HCT116 (cell line): ENCODE data around the gene PLK2. TPM values are rescaled to one million over a fixed set of nuclear protein-coding genes. Genes with fewer than 3 reads are reported as not detected.

ENCODE experiments used
- ATAC-seq: fragments of 200-7000 bp; cut with Tn5 transposase; 2 replicates; pipeline ENCODE4 v1.9.1; 2020; ENCODE audit warnings: mild to moderate bottlenecking, moderate library complexity
- BruUV-seq: library from RNA; stranded (reverse); fragments of 400-500 nt; replicated peaks from 2 replicates; lab custom pipeline; 2021; lab: Mats Ljungman, UMichigan
- CTCF ChIA-PET: fragments of 300-600 bp; sonication (Branson Sonifier 250); formaldehyde crosslinking; loops from one replicate; lab custom pipeline; 2021; ENCODE audit warnings: antibody characterized with exemption; lab: Charles Lee
- POLR2A ChIA-PET: fragments of 300-600, 350-600 bp; sonication (Branson Sonifier 250); formaldehyde crosslinking; loops from one replicate; lab custom pipeline; 2021; ENCODE audit warnings: antibody characterized with exemption; lab: Charles Lee
- RAD21 ChIA-PET, 2 experiments: fragments of 300-600 bp; sonication (Branson Sonifier 250); formaldehyde crosslinking; loops; one replicate each; lab custom pipeline; 2023; ENCODE audit warnings: low total read pairs in 2 of 2; ENCODE audit not compliant: uncharacterized antibody in 2 of 2, unreplicated experiment in 2 of 2, low non-redundant PET in 1 of 2; lab: Charles Lee
- DNase-seq: peaks from one replicate; pipeline ENCODE4 v3.0.0-alpha.2; 2010; ENCODE audit warnings: low read depth, low spot score
- H2AFZ ChIP-seq: fragments of 200-600 bp; shearing (Covaris generic), sonication (generic); 2 replicates; pipeline ENCODE4 v1.6.1; 2017; ENCODE audit warnings: low read depth, mixed run types, mixed read lengths, antibody characterized with exemption, low read length; ENCODE audit not compliant: poor library complexity, severe bottlenecking
- H3K27ac ChIP-seq: 2 replicates; pipeline ENCODE4 v1.5.1; 2012; ENCODE audit warnings: low read depth, low read length
- H3K27me3 ChIP-seq: fragments of 200-600 bp; sonication (generic); 2 replicates; pipeline ENCODE4 v1.6.1; 2016; ENCODE audit warnings: mixed run types, low read length, mixed read lengths; ENCODE audit not compliant: insufficient read depth
- H3K36me3 ChIP-seq, 2 experiments: fragments of 200-500 bp in 1 of 2; fragments of 200-600 bp in 1 of 2; sonication (Bioruptor generic) in 1 of 2; sonication (generic) in 1 of 2; 2 replicates each; pipeline versions ENCODE4 v1.5.1 to v1.6.1; 2014 to 2016; ENCODE audit warnings: low read length in 2 of 2, inconsistent platforms in 1 of 2, mixed read lengths in 1 of 2, mixed run types in 1 of 2; ENCODE audit not compliant: insufficient read depth in 2 of 2, control insufficient read depth in 1 of 2
- H3K4me1 ChIP-seq, 2 experiments: fragments of 200-600 bp in 1 of 2; sonication (generic) in 1 of 2; 2 replicates each; pipeline versions ENCODE4 v1.5.1 to v1.6.1; 2012 to 2017; ENCODE audit warnings: low read length in 2 of 2, inconsistent platforms in 1 of 2, mild to moderate bottlenecking in 1 of 2, mixed read lengths in 1 of 2, mixed run types in 1 of 2, moderate library complexity in 1 of 2; ENCODE audit not compliant: insufficient read depth in 2 of 2, control insufficient read depth in 1 of 2
- H3K4me2 ChIP-seq: fragments of 200-600 bp; sonication (generic); 2 replicates; pipeline ENCODE4 v1.6.1; 2017; ENCODE audit warnings: mixed run types, low read length, mixed read lengths
- H3K4me3 ChIP-seq, 2 experiments: fragments of 200-600 bp in 1 of 2; sonication (generic) in 1 of 2; replicated peaks in 1 of 2; 2 replicates each; pipeline ENCODE4 v1.5.1; 2011 to 2016; ENCODE audit warnings: low read length in 2 of 2, control low read depth in 1 of 2, low read depth in 1 of 2, mild to moderate bottlenecking in 1 of 2, mixed read lengths in 1 of 2, mixed run types in 1 of 2
- H3K79me2 ChIP-seq: fragments of 200-600 bp; sonication (generic); 2 replicates; pipeline ENCODE4 v1.6.1; 2017; ENCODE audit warnings: mild to moderate bottlenecking, mixed run types, low read length, moderate library complexity, mixed read lengths; ENCODE audit not compliant: insufficient read depth
- H3K9ac ChIP-seq: fragments of 200-600 bp; sonication (generic); 2 replicates; pipeline ENCODE4 v1.6.1; 2016; ENCODE audit warnings: low read length, mixed read lengths
- H3K9me2 ChIP-seq: fragments of 200-600 bp; sonication (generic), shearing (Covaris generic); 2 replicates; pipeline ENCODE4 v1.6.1; 2017; ENCODE audit warnings: mixed run types, mild to moderate bottlenecking, moderate library complexity; ENCODE audit not compliant: insufficient read depth
- H3K9me3 ChIP-seq, 2 experiments: fragments of 200-500 bp in 1 of 2; fragments of 200-600 bp in 1 of 2; sonication (Bioruptor generic) in 1 of 2; sonication (generic) in 1 of 2; 2 replicates each; pipeline ENCODE4 v1.6.1; 2014 to 2017; ENCODE audit warnings: low read length in 2 of 2, mixed read lengths in 2 of 2, inconsistent platforms in 1 of 2, low read depth in 1 of 2, mild to moderate bottlenecking in 1 of 2, mixed run types in 1 of 2, moderate library complexity in 1 of 2; ENCODE audit not compliant: control insufficient read depth in 1 of 2, insufficient read depth in 1 of 2
- H4K20me1 ChIP-seq: fragments of 200-600 bp; sonication (generic), shearing (Covaris generic); 2 replicates; pipeline ENCODE4 v1.6.1; 2017; ENCODE audit warnings: mixed run types, mild to moderate bottlenecking, moderate library complexity; ENCODE audit not compliant: insufficient read depth
- ELF1 ChIP-seq: IDR thresholded peaks from 2 replicates; pipeline ENCODE4 v1.6.1; 2012; ENCODE audit warnings: low read depth, borderline replicate concordance
- EZH2 ChIP-seq: fragments of 200-600 bp; sonication (generic); IDR thresholded peaks from 2 replicates; pipeline ENCODE4 v1.6.1; 2017; ENCODE audit warnings: antibody characterized with exemption, mixed run types
- FOSL1 ChIP-seq: IDR thresholded peaks from 2 replicates; pipeline ENCODE4 v1.6.1; 2012; ENCODE audit warnings: low read depth
- SRF ChIP-seq: IDR thresholded peaks from 2 replicates; pipeline ENCODE4 v1.6.1; 2012; ENCODE audit warnings: low read depth
- intact Hi-C: fragments of 100-400 bp; cut with micrococcal nuclease; formaldehyde crosslinking; loops from 2 replicates; pipeline ENCODE4 v1.10.0; 2022
- total RNA-seq: library from RNA; stranded (reverse); gene quantifications from one replicate; pipeline ENCODE4 v1.2.1, GENCODE V29; 2021; ENCODE audit not compliant: unreplicated experiment
- TF ChIP-seq, protein P1 (sequence below): IDR thresholded peaks from 2 replicates; pipeline ENCODE4 v1.6.1; 2012
- TF ChIP-seq, protein P2 (sequence below): IDR thresholded peaks from 2 replicates; pipeline ENCODE4 v1.6.1; 2012; ENCODE audit warnings: low read depth
- TF ChIP-seq, protein P3 (sequence below): IDR thresholded peaks from 2 replicates; pipeline ENCODE4 v1.6.1; 2012
- TF ChIP-seq, protein P4 (sequence below): IDR thresholded peaks from 2 replicates; pipeline ENCODE4 v1.6.1; 2011; ENCODE audit warnings: mild to moderate bottlenecking, low read length, moderate library complexity; ENCODE audit not compliant: insufficient replicate concordance; ENCODE audit errors: extremely low read depth

The PLK2 gene
- total RNA-seq, 1 experiment from 2014 or later, result 54.6 TPM

DNA sequence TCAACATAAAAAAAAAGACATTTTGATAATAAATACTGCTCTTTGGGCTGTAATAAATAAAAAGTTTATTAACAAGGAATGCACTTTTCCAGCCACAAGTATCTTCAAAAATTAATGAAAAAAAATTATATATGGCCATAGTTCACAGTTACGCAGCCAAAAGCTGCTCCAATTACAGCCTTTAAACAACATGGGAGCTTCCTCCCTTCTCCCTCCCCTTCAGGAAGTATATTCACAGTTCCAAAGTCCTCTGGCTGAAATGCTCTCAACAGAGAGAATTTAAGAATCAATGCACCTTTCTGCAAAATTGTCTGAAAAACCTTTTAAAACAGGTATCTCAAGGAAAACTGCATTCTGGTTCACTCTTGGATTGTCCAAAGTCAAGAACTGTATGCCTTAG, 5.9 kb downstream of the PLK2 start:
- ATAC-seq, result no peak
- ChIA-PET RAD21 (no interaction called here), POLR2A (no interaction called here), CTCF (no interaction called here)
- Histone ChIP-seq H3K4me2 (no peak overlapping the region), H3K27me3 (no peaks in the 10 kb centered on the region), H2AFZ (no peak overlapping the region), H3K9me3 (no peaks in the 10 kb centered on the region), H3K4me3 (no peak overlapping the region), H3K36me3 (peaks cover 46 to 50% of the 10 kb centered on the region in 2 experiments), H3K27ac (no peak overlapping the region), H3K79me2 (peaks cover 49% of the 10 kb centered on the region), H3K4me1 (peaks cover 0 to 19% of the 10 kb centered on the region in 2 experiments; a peak in 2 of 4 replicates), H4K20me1 (peaks cover 39% of the 10 kb centered on the region; the same call in 1 of the 2 replicates), H3K9me2 (no peaks in the 10 kb centered on the region), H3K9ac (no peak overlapping the region)
- BruUV-seq, result no TSS peak
- intact Hi-C loops, result no loop called here
- no peak for DNase-seq
- TF ChIP-seq, protein P1, sequence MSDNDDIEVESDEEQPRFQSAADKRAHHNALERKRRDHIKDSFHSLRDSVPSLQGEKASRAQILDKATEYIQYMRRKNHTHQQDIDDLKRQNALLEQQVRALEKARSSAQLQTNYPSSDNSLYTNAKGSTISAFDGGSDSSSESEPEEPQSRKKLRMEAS, result no peak
- TF ChIP-seq, protein P2, sequence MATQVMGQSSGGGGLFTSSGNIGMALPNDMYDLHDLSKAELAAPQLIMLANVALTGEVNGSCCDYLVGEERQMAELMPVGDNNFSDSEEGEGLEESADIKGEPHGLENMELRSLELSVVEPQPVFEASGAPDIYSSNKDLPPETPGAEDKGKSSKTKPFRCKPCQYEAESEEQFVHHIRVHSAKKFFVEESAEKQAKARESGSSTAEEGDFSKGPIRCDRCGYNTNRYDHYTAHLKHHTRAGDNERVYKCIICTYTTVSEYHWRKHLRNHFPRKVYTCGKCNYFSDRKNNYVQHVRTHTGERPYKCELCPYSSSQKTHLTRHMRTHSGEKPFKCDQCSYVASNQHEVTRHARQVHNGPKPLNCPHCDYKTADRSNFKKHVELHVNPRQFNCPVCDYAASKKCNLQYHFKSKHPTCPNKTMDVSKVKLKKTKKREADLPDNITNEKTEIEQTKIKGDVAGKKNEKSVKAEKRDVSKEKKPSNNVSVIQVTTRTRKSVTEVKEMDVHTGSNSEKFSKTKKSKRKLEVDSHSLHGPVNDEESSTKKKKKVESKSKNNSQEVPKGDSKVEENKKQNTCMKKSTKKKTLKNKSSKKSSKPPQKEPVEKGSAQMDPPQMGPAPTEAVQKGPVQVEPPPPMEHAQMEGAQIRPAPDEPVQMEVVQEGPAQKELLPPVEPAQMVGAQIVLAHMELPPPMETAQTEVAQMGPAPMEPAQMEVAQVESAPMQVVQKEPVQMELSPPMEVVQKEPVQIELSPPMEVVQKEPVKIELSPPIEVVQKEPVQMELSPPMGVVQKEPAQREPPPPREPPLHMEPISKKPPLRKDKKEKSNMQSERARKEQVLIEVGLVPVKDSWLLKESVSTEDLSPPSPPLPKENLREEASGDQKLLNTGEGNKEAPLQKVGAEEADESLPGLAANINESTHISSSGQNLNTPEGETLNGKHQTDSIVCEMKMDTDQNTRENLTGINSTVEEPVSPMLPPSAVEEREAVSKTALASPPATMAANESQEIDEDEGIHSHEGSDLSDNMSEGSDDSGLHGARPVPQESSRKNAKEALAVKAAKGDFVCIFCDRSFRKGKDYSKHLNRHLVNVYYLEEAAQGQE, result no peak
- TF ChIP-seq ELF1 (no peak), SRF (no peak)

DNA sequence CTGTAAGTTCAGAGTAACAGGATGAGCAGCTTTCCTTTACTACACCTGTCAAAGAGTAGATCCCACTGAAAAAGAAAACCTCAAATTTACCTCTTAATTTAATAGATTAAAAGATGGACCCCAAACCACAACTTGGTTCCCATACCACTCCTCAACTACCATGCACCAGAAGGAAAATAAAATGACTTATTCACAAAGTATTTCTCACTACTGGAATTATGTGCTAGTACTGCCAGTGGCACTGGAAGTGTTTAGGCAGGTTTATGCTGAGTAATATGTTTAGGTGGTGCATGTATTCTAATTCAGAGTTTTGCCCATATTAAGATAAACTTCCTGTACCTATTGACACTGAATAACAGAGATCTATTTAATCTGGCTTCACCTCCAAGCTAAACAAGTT, 6.6 kb downstream of the PLK2 start:
- peaks cover 0 to 13% of the 10 kb centered on the region in 2 experiments; a peak in 2 of 4 replicates for H3K4me1 ChIP-seq

More for the DNA sequence above, 6.6 kb downstream of the PLK2 start:
- Histone ChIP-seq H3K9me3 (no peaks in the 10 kb centered on the region), H3K9me2 (no peaks in the 10 kb centered on the region), H3K27ac (no peak overlapping the region), H4K20me1 (peaks cover 38% of the 10 kb centered on the region; the same call in 1 of the 2 replicates), H3K79me2 (peaks cover 41% of the 10 kb centered on the region), H3K9ac (no peak overlapping the region), H3K27me3 (no peaks in the 10 kb centered on the region)
- intact Hi-C loops, result no loop called here
- POLR2A ChIA-PET, result no interaction called here
- no peak for DNase-seq
- BruUV-seq, result no TSS peak
- TF ChIP-seq, protein P3, sequence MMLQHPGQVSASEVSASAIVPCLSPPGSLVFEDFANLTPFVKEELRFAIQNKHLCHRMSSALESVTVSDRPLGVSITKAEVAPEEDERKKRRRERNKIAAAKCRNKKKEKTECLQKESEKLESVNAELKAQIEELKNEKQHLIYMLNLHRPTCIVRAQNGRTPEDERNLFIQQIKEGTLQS, result no peak
- TF ChIP-seq FOSL1, result no peak
- no peak for TF ChIP-seq EZH2
- TF ChIP-seq, protein P4, sequence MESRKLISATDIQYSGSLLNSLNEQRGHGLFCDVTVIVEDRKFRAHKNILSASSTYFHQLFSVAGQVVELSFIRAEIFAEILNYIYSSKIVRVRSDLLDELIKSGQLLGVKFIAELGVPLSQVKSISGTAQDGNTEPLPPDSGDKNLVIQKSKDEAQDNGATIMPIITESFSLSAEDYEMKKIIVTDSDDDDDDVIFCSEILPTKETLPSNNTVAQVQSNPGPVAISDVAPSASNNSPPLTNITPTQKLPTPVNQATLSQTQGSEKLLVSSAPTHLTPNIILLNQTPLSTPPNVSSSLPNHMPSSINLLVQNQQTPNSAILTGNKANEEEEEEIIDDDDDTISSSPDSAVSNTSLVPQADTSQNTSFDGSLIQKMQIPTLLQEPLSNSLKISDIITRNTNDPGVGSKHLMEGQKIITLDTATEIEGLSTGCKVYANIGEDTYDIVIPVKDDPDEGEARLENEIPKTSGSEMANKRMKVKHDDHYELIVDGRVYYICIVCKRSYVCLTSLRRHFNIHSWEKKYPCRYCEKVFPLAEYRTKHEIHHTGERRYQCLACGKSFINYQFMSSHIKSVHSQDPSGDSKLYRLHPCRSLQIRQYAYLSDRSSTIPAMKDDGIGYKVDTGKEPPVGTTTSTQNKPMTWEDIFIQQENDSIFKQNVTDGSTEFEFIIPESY, result no peak
- TF ChIP-seq, all 23 proteins: peak for 0
- Histone ChIP-seq H2AFZ (no peak overlapping the region), H3K4me2 (no peak overlapping the region), H3K36me3 (peaks cover 46 to 47% of the 10 kb centered on the region in 2 experiments), H3K4me3 (no peak overlapping the region)
- ChIA-PET CTCF (no interaction called here), RAD21 (no interaction called here)
- no peak for ATAC-seq
